Astrocyte of the cerebellum (primary cell): Measurements from ENCODE around the gene URI1.

Experiments used
- DNase-seq: peaks from one replicate; pipeline ENCODE4 v3.0.0-alpha.2; 2011; ENCODE audit warnings: low read depth
- H3K4me3 ChIP-seq: 2 replicates; pipeline ENCODE4 v1.5.1; 2011; ENCODE audit warnings: mild to moderate bottlenecking, low read depth, low read length, moderate library complexity
- in situ Hi-C: cut with HindIII; loops from 2 replicates; pipeline ENCODE4 v1.10.0; 2017; ENCODE audit warnings: low sequenced_read_pairs
- TF ChIP-seq, protein P1 (sequence below): IDR thresholded peaks from 2 replicates; pipeline ENCODE4 v1.5.1; 2012; ENCODE audit warnings: low read length, low read depth, moderate library complexity, mild to moderate bottlenecking; ENCODE audit errors: missing control alignments

The URI1 gene

DNA sequence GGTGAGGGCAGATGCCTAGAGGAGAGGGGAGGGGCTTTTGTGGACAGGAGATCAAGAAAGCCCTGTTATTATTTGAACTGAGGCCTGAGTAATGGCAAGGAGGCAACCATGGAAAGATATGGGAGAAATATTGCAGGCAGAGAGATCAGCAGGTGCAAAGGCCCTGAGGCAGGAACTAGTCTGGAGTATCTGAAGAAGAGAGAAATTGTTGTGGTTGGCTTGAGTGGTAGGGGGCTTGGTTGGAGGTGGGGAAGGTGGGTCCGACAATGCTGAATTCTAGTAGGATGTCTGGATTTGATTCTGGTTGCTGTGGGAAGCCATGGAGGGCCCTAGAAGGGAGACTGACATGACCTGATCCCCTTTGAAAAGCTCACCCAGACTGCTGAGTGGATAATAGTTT is 2.4 kb upstream of the URI1 start:
- H3K4me3 ChIP-seq, result no peak overlapping the region
- in situ Hi-C loops, result loop anchor here (10.0 kb wide), 1 partner anchor 705 kb away; no protein-coding TSS in a partner anchor
- DNase-seq, result no peak
- TF ChIP-seq, protein P1, sequence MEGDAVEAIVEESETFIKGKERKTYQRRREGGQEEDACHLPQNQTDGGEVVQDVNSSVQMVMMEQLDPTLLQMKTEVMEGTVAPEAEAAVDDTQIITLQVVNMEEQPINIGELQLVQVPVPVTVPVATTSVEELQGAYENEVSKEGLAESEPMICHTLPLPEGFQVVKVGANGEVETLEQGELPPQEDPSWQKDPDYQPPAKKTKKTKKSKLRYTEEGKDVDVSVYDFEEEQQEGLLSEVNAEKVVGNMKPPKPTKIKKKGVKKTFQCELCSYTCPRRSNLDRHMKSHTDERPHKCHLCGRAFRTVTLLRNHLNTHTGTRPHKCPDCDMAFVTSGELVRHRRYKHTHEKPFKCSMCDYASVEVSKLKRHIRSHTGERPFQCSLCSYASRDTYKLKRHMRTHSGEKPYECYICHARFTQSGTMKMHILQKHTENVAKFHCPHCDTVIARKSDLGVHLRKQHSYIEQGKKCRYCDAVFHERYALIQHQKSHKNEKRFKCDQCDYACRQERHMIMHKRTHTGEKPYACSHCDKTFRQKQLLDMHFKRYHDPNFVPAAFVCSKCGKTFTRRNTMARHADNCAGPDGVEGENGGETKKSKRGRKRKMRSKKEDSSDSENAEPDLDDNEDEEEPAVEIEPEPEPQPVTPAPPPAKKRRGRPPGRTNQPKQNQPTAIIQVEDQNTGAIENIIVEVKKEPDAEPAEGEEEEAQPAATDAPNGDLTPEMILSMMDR, result no peak

DNA sequence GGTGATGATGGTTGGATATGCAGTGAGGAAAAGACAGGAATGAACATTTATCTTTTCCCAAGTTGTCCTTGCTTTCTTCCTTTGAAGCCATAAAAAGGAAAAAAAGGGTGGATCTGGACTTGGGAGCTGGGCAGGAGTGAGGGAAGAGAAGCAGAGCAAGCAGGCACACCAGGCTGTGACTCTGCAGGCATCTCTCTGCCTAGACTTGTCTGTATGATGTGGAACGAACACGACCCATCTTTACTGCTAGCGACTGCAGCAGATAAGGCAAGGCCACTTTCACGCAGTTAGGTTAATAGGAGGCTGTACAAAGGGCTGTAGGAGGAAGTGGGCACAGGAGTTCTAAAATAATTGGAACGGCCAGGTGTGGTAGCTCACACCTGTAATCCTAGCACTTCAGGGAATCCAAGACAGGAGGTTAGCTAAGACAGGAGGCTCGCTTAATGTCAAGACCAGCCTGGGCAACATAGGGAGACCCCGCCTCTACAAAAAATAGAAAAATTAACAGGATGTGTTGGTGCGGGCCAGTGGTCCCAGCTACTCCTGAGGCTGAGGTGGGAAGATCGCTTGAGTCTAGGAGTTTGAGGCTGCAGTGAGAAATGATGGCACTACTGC is 961 bp upstream of the URI1 start:
- TF ChIP-seq, protein P1, result no peak
- no peak for DNase-seq
- no peak overlapping the region for H3K4me3 ChIP-seq
- in situ Hi-C loops, result loop anchor here (10.0 kb wide), 1 partner anchor 704 kb away; no protein-coding TSS in a partner anchor

DNA sequence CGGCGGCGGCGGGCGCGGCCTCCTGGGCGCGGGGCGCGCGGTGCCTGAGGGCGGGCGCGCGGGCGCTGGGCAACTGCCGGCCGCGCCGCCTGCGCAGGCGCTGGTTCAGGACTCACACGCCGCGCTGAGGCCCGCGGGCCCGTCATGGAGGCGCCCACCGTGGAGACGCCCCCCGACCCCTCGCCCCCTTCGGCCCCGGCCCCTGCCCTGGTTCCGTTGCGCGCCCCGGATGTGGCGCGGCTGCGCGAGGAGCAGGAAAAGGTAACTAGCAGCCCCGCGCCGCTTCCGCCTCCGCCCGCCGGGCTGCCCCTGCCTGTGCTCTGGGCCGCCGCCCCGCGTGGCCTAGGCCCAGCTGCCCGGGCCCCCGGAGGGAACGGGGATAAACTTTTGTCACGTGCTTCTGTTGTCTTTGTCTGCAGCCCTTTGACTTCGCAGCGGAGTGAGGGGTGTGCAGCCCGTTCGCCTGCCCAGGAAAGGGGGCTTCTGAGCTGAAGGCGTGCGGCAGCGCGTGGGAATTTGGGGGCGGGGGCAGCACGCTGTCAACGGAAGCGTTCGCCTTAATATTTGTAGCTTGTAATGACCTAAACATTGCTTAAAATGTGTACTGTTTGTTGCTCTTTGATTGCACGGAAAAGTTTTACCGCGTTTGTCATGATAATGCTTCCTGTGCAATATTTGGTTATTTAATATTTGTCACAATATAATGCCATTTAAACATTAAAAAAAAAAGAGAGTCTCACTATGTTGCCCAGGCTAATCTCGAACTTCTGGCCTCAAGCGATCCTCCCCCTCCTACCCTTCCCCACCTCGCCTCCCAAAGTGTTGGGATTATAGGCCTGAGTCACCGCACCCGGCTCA is 594 bp downstream of the URI1 start:
- H3K4me3 ChIP-seq, result peak overlapping the region; percentile 92
- in situ Hi-C loops, result loop anchor here (10.0 kb wide), 1 partner anchor 702 kb away; no protein-coding TSS in a partner anchor
- DNase-seq, result no peak
- TF ChIP-seq, protein P1, result no peak

DNA sequence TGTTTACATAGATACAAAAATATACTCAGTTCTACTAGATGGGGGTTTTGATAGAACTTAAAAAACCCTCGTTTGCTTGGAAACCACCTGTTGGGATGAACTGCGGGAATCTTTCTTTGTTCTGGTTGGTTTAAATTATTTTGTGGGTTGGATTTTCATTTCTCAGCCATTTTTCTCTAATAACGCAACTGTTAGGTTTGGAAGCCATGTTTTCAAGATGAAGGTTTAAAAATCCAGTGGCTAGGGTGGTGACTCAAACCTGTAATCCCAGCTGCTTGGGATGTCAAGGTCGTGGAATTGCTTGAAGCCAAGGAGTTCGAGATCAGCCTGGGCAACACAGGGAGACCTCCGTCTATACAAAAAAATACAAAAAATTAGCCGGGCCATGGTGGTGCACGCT is 1.6 kb downstream of the URI1 start:
- H3K4me3 ChIP-seq, result peak overlapping the region; percentile 92
- DNase-seq, result no peak
- TF ChIP-seq, protein P1, result no peak
- in situ Hi-C loops, result loop anchor here (10.0 kb wide), 1 partner anchor 701 kb away; no protein-coding TSS in a partner anchor

DNA sequence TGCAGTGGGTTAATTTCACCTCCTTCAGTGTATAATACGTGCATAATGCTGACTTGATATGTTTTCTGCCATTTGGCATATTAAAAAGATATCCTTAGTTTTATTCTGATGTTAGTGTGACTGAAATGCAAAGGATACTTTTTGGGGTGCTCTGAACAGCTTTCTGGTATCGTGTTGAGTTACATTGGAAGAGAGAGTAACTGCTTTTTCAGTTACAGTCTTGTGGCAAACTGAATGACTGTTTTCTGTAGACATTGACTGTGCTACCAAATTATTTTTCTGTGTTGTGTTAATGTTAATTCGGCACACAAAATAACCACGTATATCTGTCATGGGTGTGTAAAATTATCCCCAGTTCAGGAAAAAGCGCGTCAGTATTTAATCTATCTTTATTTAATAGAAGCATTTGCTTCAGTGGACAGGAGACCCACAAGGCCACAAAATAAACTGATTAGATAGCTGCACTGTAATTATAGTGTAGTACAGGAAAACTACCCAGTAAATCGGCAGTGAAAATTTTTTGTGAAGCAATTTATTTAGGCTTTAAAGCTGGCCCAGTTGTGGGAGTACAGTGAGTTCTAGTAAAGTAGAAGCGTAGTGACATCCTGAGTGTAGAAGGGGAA is 2.5 kb downstream of the URI1 start:
- H3K4me3 ChIP-seq, result no peak overlapping the region
- in situ Hi-C loops, result loop anchor here (10.0 kb wide), 1 partner anchor 700 kb away; no protein-coding TSS in a partner anchor
- TF ChIP-seq, protein P1, result no peak
- DNase-seq, result no peak

DNA sequence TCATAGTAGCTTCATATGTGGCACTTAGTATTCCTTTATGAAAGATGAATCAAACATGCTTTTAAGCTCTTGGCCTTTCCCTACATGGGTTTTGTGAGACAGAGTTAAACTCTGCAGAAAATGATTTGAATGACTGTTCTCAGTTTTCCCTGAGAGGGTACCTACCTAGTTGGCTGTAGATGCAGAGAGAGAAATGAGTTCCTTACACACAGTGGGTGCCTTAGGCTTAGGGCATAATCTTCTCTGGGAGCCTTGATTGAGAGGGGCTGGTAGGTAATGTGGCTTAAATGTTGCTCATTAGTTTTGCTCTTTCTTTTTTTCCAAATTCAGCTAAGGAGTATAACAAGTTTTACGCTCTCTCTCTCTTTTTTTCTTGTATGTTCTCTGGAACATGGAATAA is 3.0 kb downstream of the URI1 start:
- in situ Hi-C loops, result loop anchor here (10.0 kb wide), 1 partner anchor 700 kb away; no protein-coding TSS in a partner anchor

More for the DNA sequence above, 3.0 kb downstream of the URI1 start:
- H3K4me3 ChIP-seq, result no peak overlapping the region
- no peak for DNase-seq
- TF ChIP-seq, protein P1, result no peak
